Retinal pigment epithelial cell (primary cell): Measurements from ENCODE around the gene ZIC1.

Source experiments
- DNase-seq: peaks from one replicate; pipeline ENCODE4 v3.0.0-alpha.2; 2010; ENCODE audit warnings: low read depth
- H3K4me3 ChIP-seq: 2 replicates; pipeline ENCODE4 v1.5.1; 2011; ENCODE audit warnings: mild to moderate bottlenecking, low read length, control low read depth, moderate library complexity
- CTCF ChIP-seq: conservative IDR thresholded peaks from 2 replicates; pipeline ENCODE4 v1.5.1; 2011; ENCODE audit warnings: low read depth, low read length, control low read depth, inconsistent platforms

The ZIC1 gene

GRCh38 chr3:147410526-147411237 is 1.5 kb downstream of the ZIC1 start:
- peak overlapping the region; percentile 15 for H3K4me3 ChIP-seq
- TF ChIP-seq CTCF = no peak
- DNase-seq = no peak

- TF ChIP-seq CTCF = no peak
- H3K4me3 ChIP-seq = peak overlapping the region; percentile 15
- DNase-seq = no peak
Measured at GRCh38 chr3:147411238-147411814, 2.2 kb downstream of the ZIC1 start.

DNA sequence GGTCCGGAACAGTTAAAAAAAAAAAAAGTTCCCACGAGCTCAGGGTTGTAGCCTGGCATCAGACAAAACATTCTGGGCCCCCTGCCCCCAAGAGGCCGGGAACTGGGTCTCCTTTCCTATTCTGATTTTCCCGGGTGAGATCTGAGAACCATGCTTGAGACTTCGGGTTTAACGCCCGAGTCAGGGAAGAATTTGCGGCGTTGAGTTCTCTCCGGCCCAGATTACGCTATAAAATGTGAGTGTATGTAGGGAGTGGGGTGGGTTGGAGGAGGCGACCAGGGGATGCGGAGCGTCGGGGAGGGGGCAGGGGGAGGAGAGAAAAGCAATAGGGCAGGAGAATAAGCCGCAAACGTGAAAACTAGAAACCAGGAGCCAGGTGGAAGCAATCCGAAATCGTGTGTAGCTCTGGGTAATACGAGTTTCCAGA is 2.7 kb downstream of the ZIC1 start:
- H3K4me3 ChIP-seq = no peak overlapping the region
- TF ChIP-seq CTCF = no peak

GRCh38 chr3:147412261-147412916 is 3.2 kb downstream of the ZIC1 start:
- TF ChIP-seq CTCF = no peak
- no peak for DNase-seq
- no peak overlapping the region for H3K4me3 ChIP-seq

More for the DNA sequence above, 2.7 kb downstream of the ZIC1 start:
- no peak for DNase-seq

- TF ChIP-seq CTCF = no peak
- DNase-seq = no peak
- no peak overlapping the region for H3K4me3 ChIP-seq
Measured at GRCh38 chr3:147412917-147413685, 3.9 kb downstream of the ZIC1 start.

DNA sequence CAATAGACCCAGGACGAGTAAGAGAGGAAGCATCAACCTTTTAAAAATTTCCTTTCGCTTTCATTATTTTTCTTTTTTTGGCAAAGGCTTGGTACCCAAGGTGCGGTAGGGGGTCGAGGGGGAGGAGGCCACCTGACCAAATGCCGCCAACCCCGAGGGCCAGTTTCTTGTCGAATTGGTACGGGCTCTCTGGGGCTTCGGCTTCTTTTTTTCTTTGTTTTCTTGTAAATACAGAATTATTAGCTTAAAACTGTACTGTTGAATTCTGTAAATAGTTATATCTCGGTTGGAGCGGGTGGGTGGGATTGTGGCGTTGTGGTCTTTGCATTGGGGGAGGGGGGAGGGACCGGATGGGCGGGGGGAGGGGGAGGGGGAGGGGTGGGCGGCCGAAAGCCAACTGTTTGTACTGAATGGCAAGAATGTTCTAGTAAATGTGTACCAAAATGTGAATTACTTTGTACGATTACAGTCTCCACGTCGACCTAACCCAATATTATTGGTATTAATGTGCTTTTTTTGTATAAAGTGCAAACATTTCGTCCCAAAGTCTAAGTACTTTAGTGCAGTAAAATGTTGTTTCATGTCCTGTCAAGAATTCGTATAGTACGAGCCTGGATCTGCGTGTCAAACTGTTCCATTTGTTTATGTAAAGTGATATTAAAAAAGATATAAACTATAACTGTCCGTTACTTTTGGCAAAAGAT is 4.7 kb downstream of the ZIC1 start:
- DNase-seq = no peak
- no peak overlapping the region for H3K4me3 ChIP-seq
- TF ChIP-seq CTCF = no peak
